Activated CD4-positive, CD25-positive, alpha-beta regulatory T cell (primary cell): Measurements from ENCODE around the gene IL11RA.
"Not testable (repeated sequence)": the region's sequence is repeated elsewhere in the genome, so short reads cannot be mapped to it uniquely, and the experiment has no call there.

Experiments used
- DNase-seq, 4 experiments: peaks; one replicate each; lab custom pipeline; 2025; lab: John Stamatoyannopoulos, UW

The IL11RA gene

GRCh38 chr9:34629491-34629808 is 22.5 kb upstream of the IL11RA start:
- no peak for DNase-seq

DNA sequence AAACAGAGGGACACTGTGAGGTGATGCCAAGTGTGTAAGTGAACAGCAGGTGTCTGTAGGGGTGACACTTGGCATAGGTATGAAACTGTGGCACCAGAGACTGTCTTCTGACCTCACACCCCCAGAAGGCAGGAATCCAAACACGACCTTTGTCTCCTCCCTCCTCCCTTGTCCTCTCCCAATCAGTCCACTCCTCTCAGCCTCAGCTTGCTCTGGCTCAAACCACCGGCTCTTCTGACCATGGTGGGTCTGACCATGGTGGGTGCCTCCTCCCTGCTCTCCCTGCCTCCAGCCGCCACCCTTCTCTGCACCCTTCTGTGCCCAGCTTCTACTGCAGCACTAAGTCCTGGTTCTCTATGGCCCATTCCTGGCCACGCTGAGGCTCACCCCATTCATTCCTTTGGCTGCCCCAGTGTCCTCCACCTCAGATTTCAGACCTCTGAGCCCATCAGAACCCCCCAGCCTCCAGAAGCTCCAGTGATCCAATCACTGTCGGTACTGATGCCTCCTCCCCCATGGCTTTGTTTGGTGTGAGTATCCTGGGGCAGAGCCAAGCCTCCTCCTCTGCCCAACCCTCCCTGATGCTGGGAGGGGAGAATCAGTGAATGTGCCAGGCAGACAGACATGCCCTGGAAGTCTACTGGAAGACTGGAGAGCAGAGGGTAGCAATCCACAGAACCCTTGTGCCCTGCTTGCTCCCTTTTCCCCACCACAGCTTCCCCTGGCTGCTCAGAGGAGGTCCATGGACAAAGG is 21.4 kb upstream of the IL11RA start:
- no peak for DNase-seq

- DNase-seq, result no peak
These were observed 18.8 kb upstream of the IL11RA start for GRCh38 chr9:34633166-34633565.

DNA sequence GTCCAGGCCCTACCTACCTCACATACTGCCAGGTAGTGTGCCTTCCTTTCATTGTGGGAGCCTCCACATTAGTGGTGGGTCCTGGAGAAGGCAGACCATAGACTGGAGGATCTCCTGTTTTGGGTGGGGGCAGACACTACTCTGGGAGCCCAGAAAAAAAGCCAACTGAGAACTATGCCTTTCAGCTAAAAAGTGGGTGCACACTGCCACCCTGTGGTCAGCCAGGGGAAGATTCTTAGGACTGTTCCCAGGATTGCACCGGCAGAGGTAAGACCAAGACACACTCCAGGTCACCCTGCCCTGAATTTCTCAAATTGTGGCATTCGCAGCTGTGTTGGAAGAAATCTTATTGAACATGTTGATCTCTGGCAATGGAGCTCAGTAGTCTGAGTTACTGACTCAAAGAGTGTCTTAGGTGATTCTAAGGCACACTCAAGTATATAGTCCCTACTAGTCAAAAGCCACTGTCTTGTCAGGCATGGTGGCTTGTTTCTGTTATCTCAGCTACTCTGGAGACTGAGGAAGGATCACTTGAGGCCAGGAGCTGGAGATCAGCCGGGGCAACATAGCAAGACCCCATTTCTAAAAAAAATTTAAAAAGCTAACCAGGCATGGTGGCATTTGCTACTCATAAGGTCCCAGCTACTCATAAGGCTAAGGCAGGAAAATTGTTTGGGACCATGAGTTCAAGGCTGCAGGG is 18.0 kb upstream of the IL11RA start:
- peak; percentile 48 to 64 (median 58) for DNase-seq

- DNase-seq, result no peak
These were observed 17.3 kb upstream of the IL11RA start for GRCh38 chr9:34634551-34635248.

DNA sequence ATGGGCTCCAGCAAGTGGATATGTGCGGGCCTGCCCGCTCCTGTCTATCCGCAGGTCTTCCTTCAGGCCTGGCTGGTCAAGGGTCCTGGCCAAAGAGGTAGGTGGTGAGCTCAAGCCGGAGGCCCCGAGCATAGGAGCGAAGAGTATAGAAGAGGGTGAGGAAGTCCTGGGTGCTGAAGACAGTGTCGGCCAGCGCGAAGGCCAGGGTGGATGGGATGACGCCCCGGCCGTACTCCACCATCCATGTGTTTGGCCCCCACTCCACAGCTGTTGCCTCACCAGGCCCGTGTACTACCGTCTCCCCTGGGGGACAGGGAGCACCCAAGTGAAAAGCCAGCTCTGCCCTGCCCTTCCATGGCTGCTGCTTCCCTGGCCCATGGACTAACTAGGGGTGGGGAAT is 16.4 kb upstream of the IL11RA start:
- DNase-seq, result no peak

- peak in 1 of 4 experiments; percentile 18 for DNase-seq
These were observed 15.1 kb upstream of the IL11RA start for GRCh38 chr9:34636791-34637355.

DNA sequence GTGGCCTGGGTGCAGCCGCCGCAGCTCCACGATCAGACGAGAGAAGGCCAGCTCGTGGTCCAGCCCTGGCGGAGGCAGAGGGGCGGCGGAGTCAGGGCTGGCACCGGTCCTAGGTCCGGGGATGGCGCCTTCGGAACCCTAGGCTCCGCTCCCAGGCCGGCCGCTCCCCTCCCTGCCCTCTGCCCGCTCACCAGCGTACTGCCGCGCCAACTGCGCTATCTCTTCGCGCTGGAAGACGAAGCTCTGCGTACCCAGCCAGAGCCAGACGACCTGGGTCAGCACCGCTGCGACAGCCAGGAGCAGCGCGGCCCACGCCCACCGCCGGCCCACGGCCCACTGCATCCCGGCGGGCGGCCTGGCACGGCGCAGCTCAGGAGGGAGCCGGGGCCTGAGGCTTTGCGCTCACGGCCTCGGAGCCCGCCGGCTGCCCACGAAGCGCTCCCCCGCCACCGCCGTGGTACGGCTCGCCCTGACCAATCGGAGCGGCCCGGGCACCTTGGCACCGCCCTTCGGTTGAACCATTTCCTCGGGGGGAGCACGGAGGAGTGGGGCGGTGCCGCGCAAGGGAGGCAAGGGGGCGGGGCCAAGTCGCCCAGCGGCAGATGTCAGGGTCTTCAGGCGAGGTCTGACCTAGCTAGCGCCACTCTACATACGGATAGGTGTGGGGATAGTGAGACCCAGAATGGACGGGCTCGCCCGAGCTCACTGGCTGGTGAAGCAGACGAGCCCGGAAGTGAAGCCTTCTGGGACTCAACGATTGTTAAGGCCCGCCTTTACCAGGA is 14.4 kb upstream of the IL11RA start, which contains the start of gene SIGMAR1:
Gene SIGMAR1, minus strand, starts transcription at position 432 of the 782 bp plus-strand sequence. Its CDS starts 90 bp downstream, at position 342.
- peak; percentile 85 to 90 (median 88) for DNase-seq

- DNase-seq, result no peak
These were observed 13.9 kb upstream of the IL11RA start for GRCh38 chr9:34638138-34638445.

- DNase-seq, result not testable (repeated sequence)
These were observed 12.7 kb upstream of the IL11RA start for GRCh38 chr9:34639322-34639721.

- no peak for DNase-seq
These were observed 9.3 kb upstream of the IL11RA start for GRCh38 chr9:34642679-34643078.

DNA sequence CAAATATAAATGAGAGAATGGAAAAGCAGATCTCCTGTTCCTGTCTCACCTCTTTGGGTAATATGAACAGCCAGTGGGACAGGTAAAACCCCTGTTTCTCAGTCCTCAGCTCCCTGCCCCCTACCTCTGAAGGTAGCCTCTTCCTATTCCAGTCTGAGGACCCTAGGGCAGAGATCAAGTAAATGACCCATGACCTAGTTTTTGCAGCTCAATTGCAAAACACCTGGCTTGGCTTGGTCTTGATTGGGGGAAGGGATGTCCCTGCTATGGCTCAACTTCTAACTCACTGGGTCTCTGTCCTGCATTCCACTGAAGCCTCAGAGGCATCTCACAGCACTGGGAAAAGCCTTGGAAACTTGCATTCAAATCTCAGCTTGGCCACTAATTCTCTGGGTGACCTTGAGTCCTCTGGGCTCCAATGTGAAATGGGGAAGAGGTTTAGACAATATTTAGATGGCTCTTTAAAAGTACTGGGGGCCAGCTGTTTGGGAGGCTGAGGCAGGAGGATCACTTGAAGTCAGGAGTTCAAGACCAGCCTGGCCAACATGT is 7.1 kb upstream of the IL11RA start:
- DNase-seq, result no peak

- DNase-seq, result peak; percentile 87 to 95 (median 92)
These were observed 5.5 kb upstream of the IL11RA start, which contains the start of gene GALT for GRCh38 chr9:34646211-34647083. Gene GALT, plus strand, starts transcription at chr9:34646675. Its CDS starts 30 bp downstream, at chr9:34646705.

GRCh38 chr9:34647084-34647403 is 4.9 kb upstream of the IL11RA start:
- DNase-seq, result no peak

DNA sequence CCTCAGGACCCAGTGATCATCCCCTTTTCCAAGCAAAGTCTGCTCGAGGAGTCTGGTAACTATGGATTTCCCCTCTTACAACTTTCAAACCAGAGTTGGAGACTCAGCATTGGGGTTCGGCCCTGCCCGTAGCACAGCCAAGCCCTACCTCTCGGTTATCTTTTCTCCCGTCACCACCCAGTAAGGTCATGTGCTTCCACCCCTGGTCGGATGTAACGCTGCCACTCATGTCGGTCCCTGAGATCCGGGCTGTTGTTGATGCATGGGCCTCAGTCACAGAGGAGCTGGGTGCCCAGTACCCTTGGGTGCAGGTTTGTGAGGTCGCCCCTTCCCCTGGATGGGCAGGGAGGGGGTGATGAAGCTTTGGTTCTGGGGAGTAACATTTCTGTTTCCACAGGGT is 4.3 kb upstream of the IL11RA start:
- no peak for DNase-seq

- no peak for DNase-seq
These were observed 3.3 kb upstream of the IL11RA start for GRCh38 chr9:34648673-34649072.

DNA sequence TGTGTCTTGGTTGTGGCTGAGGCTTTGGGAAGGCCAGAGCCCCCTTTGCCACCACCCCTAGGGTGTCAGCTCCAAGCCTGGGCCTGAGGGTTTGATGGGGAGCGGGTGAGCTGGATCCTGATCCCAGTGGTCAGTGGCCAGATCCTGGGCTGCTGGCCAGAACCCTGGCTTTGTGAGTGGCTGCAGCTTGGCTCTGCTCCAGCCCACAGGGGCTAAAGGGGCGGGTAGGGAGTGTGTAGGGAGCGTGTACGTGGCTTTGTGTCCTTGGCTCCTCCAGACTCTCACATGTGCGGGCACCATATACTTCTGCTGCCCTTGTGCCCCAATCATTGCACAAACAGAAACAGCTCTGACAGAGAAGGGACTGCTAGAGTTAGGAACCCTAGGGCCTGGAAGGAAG is 1.2 kb upstream of the IL11RA start:
- DNase-seq, result no peak

- no peak for DNase-seq
These were observed 664 bp upstream of the IL11RA start for GRCh38 chr9:34651321-34651720.

- DNase-seq, result no peak
These were observed 616 bp downstream of the IL11RA start for GRCh38 chr9:34652602-34653000.

- no peak for DNase-seq
These were observed 1.4 kb downstream of the IL11RA start for GRCh38 chr9:34653151-34654072.
